NK-92 treated with Interleukin-12 subunit alpha and Interleukin-12 subunit beta, amount 100 ng/mL, for 24 hours (cell line): Measurements from ENCODE around the gene MYADML2.
"Not testable (repeated sequence)": the region's sequence is repeated elsewhere in the genome, so short reads cannot be mapped to it uniquely, and the experiment has no call there.

Experiments
- DNase-seq: peaks from one replicate; lab custom pipeline; 2025; lab: John Stamatoyannopoulos, UW

Gene MYADML2

DNA sequence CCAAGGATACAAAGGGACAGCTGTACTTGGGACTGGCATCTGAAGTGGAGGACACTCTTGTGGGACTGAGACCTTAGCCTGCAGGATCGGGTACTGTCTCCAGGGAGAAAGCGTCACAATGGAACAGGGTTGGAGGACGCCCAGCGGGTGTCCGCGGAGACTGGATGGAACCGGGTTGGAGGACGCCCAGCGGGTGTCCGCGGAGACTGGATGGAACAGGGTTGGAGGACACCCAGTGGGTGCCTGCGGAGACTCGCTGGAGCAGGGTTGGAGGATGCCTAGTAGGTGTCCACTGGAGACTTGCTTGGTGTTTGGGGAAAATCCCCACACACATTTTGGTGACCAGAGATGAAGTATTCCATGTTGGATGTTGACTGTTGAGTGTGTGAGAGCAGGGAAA lies at the start of gene MYADML2:
TSS of gene MYADML2 (minus strand) at position 45 of the 400 bp plus-strand sequence. CDS start 5,492 bp downstream, outside the sequence.
- DNase-seq: no peak

- DNase-seq: no peak
Observed at GRCh38 chr17:81996232-81996756, 49.3 kb upstream of the MYADML2 start.

- no peak for DNase-seq
Observed at GRCh38 chr17:81995463-81996231, 48.6 kb upstream of the MYADML2 start.

- DNase-seq: no peak
Observed at GRCh38 chr17:81994593-81995462, 47.8 kb upstream of the MYADML2 start.

DNA sequence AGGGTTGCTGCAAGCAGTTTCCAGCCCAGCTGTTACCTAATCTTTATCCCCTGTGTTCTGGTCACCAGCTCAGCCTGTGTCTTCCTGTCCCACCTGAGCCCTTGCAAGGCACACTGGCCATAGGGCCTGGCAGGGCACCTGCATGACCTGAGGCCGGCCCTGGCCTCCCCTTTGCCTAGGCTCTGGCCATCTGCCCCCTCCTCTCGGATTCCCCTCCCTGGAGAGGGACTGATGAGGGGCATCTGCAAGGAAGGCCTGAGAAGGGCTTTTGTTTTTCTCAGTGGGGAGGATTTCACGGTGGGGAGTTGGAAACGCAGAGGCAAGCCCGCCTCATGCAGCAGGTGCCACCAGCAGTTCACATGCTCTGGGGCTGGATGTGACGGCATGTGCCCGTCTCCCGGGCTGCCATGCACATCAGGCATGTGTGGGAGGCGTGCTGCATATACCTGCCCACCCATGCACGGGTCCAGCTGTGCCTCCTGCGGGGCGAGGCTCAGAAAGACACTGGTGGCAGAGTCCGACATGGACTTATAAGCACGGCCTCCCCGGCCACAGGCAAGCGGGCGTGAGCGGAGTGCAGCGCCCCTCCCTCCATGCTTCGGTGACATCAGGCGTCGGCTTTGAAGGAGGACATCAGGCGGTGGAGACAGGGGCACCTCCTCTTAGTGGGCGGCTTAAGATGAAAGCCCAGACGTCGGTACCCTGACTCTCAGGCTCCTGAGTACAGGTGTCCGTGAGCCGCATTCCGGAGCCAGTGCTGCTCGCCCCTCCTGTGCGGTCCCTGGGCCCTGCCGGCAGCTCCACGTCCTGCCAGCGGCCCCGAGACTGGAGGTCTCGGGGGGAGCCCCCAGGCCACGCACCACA lies 46.9 kb upstream of the MYADML2 start:
- DNase-seq: no peak

GRCh38 chr17:81992306-81993102 lies 45.5 kb upstream of the MYADML2 start:
- no peak for DNase-seq

DNA sequence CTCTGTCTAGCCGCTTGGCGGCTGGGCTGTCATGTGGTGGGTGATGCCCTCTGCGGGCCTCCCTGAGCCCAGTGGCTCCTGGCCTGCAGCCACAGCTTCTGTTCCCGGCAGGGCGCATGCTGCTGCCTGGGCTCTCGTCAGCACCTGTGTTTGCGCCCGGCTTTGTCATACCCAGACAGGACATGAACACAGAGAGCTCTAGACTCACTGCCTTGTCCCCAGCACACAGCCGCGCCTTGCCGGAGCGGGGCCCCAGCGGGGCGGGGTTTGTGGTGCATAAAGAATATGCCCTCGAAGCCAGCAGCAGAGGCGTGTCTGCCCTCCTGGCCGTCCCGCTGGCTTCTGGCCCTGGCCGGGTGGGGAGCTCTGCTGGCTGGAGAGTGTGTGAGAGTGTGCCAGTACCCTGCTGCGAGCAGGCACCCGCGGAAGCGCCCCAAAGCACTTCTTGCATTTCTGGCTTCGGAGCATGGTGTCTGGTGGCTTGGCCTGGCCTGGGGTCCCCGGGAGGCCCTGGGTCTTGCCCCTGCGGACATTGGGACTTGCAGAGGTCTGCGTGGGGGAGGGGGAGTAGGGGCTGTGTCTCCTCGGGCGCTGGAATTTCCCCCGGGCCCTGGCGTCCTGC lies 44.8 kb upstream of the MYADML2 start:
- no peak for DNase-seq

DNA sequence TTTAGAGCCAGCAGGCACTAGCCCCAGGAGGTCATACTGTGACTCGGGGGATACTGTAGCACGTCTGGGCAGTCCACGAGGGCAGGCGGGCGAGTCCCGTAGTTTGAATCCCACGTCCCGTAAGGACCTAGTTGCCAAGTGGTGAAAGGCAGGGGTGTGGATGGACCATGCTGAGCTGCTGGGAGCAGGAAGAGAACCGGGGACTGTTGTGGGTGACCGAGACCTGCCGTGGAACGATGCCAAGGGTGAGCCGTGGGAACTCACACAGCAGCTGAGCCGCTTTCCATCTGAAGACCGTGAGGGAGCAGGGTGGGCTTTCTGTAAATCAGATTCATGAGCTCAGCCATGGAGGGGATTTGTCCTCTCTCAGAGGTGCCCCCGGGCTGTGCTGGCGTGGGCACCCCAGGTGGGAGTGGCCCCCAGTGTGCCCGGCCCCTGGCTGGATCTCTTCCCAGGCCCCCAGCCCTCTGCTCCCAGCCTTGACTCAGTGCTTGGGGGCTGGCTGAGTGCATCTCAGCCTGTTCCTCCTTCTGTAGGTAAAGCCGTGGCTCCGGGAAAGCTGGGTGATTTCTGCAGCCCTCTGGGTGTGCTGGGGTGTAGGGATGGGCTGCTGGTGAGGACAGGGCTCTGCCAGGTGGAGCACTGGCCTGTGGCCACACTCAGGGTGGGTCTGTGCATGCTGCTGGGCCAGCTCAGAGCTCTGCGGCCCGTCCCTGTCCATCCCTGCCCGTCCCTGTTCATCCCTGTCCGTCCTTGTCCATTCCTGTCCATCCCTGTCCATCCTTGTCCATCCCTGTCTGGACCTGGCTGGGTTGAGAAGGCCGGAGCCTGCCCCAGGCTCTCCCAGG lies 44.0 kb upstream of the MYADML2 start:
- no peak for DNase-seq

GRCh38 chr17:81987161-81987770 lies 40.2 kb upstream of the MYADML2 start:
- no peak for DNase-seq

DNA sequence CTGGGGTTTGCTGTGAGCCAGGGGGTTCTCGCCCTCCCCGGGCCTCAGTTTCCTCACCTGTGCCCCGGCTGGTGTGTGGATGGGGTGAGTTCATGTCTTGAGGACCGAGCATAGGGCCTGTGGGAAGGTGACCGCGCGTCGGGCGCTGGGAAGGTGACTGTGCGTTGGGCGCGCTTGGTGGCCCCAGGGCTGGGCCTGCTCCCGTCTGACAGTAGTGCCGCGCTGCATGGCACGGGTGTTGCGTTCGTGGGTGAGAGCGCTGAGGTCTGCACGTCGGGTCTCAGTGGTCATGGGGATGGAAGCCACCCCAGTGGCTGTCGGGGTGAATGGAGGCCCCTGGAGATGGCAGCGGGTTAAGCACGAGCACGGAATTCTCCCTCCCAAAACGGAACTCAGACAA lies 39.6 kb upstream of the MYADML2 start:
- no peak for DNase-seq

- DNase-seq: no peak
Observed at GRCh38 chr17:81984773-81985410, 37.9 kb upstream of the MYADML2 start.

- DNase-seq: no peak
Observed at GRCh38 chr17:81983639-81984373, 36.8 kb upstream of the MYADML2 start.

GRCh38 chr17:81983011-81983638 lies 36.1 kb upstream of the MYADML2 start:
- DNase-seq: no peak

DNA sequence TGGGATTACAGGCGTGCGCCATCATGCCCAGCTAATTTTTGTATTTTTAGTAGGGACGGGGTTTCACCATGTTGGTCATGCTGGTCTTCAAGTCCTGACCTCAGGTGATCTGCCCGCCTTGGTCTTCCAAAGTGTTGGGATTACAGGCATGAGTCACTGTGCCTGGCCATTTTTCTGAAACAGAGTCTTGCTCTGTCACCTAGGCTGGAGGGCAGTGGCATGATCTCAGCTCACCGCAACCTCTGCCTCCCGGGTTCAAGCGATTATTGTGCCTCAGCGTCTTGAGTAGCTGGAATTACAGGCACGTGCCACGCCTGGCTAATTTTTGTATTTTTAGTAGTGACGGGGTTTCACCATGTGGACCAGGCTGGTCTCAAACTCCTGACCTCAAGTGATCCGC lies 34.5 kb upstream of the MYADML2 start:
- not testable (repeated sequence) for DNase-seq

DNA sequence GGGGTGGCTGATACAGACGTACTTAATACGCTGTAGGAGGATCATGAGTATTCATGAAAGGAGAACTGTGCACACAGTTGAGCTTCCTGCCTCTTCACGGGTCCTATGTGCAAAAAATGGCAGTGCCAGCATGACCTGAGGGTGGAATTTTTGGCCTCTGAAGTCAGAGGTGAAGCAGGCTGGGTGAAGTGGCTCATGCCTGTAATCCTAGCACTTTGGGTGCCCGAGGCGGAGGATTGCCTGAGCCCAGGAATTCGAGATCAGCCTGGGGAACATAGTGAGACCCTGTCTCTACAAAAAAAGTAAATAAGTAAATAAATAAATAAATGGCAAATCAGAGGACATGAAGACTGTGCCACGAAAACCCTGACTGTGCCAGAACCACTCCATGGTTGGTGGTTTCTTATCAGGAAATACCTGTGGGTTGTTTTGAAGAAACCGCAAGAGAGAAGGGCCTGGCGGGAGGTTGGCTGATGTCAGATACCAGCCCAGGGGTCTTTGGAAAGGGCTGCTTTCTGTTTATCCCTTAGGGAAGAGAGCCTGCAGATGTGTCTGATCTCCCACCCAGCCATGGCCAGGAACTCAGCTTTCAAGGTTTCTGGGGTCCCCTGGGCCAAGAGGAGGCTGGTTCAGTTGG lies 33.8 kb upstream of the MYADML2 start:
- DNase-seq: no peak

DNA sequence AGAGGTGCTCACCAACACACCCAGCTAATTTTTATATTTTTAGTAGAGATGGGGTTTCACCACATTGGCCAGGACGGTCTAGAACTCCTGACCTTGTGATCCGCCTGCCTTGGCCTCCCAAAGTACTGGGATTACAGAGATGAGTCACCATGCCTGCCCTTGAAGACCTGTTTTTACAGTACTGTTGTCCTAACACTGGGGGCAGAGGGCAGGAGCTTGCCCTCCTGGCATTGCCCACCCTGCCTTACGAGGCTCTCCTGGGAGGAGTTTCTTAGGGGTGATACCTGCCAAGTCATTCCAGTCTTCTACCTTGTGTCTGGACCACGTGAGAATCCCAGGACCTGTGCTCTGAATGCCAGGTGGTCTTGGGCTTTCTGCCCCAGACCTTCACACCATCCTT lies 33.1 kb upstream of the MYADML2 start:
- no peak for DNase-seq
